SHP77 treated with DMSO at 0.1 percent for 48 hours (cell line): Measurements from ENCODE around the gene C19orf73.
A peak's percentile ranks its signal among the peaks of the same experiment; 100 is the strongest.
"Not testable (repeated sequence)": the region's sequence is repeated elsewhere in the genome, so short reads cannot be mapped to it uniquely, and the experiment has no call there.

Experiments
- DNase-seq: peaks from one replicate; lab custom pipeline; 2025; lab: John Stamatoyannopoulos, UW

Gene C19orf73

DNA sequence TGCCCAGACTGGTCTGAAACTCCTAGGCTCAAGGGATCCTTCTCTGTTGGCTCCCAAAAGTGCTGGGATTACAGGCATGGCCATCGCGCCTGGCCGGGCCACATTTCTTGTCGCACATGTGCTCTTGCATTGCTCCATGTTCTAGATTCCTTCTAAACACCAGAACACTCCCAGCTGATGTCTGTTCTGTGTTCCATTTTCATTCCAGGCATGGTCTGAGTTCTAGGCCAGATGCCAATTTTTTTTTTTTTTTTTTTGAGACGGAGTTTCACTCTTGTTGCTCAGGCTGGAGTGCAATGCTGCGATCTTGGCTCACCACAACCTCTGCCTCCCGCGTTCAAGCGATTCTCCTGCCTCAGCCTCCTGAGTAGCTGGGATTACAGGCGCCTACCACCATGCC is 2.9 kb upstream of the C19orf73 start:
- not testable (repeated sequence) for DNase-seq

GRCh38 chr19:49120868-49121267 is 1.9 kb upstream of the C19orf73 start:
- no peak for DNase-seq

- DNase-seq, result no peak
Observed at GRCh38 chr19:49120325-49120683, 1.4 kb upstream of the C19orf73 start.

GRCh38 chr19:49119411-49120324 is 725 bp upstream of the C19orf73 start, which contains the start of gene PPFIA3:
PPFIA3 (plus strand) TSS chr19:49119544; CDS start chr19:49127874, 8,330 bp downstream.
- DNase-seq, result no peak

- no peak for DNase-seq
Observed at GRCh38 chr19:49117677-49118564, 1.0 kb downstream of the C19orf73 start.

- no peak for DNase-seq
Observed at GRCh38 chr19:49116544-49116943, 2.4 kb downstream of the C19orf73 start.

GRCh38 chr19:49114630-49115363 is 4.1 kb downstream of the C19orf73 start:
- no peak for DNase-seq

DNA sequence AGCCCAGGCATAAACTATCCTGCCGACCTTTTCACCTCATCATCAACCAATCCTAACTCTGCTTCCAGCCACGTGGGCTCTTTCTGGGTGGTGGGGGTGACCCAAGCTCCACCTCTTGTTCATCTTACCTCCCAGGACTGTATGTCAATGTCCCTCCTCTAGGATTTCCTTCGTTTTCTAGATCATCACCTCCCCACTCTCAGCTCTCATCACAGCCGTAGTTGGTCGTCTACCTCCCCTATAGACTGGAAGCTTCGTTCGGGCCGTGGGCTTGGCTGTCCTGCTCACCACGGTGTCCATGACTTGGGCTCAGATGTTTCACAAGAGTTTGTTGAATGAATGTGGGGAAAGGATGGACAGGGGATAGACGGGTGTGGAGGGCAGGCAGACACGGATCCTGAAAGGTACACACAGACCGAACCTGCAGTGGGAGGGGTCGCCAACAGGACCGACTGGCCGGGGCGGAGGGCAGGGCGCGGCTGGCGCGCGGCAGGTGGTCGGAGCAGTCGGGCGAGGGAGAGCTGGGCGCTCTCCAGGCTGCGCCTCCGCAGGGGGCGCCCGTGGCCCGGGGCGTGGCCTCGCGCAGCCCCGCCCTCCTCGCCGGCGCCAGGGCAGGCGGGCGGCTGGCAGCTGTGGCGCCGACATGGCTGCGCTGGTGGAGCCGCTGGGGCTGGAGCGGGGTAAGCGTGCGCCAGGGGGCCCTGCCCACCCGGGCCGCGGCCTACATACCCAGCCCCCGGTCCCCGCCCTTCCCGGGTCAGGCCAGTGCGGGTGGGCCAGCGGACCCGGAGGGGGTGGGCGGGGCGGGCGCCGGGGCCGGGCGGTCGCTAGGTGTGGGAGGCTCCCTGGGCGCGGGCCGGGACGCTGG is 4.9 kb downstream of the C19orf73 start, which contains the start of gene LIN7B:
LIN7B (plus strand) TSS at position 609 of the 868 bp plus-strand sequence; CDS start at position 644, 35 bp downstream.
- DNase-seq, result peak; percentile 41

DNA sequence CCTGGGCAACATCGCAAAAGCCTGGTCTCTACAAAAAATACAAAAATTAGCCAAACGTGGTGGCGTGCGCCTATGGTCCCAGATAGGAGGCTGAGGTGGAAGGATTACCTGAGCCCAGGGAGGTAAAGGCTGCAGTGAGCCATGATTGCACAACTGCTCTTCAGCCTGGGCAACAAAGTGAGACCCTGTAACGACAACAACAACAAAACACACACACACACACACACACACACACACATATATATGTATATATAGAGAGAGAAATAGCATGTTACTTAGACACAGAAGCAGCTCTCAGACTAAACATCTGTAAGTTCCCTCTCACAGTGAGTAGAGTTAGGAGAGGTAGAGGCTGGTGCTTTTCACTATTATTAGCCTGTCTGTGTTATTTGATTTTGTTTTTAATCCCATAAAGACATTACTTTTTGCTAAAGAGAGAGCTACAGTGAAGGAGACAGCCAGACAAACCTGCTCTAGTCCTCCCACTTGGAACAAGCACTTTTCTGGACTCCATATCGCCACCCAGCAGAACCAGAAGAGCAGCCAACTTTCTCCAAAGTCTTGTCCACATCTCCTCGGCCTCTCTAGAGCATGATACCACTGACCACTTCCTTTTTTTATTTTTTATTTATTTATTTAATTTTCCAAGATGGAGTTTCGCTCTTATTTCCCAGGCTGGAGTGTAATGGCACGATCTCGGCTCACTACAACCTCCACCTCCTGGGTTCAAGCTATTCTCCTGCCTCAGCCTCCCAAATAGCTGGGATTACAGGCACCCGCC is 7.5 kb downstream of the C19orf73 start:
- DNase-seq, result no peak

- no peak for DNase-seq
Observed at GRCh38 chr19:49110567-49110966, 8.4 kb downstream of the C19orf73 start.

DNA sequence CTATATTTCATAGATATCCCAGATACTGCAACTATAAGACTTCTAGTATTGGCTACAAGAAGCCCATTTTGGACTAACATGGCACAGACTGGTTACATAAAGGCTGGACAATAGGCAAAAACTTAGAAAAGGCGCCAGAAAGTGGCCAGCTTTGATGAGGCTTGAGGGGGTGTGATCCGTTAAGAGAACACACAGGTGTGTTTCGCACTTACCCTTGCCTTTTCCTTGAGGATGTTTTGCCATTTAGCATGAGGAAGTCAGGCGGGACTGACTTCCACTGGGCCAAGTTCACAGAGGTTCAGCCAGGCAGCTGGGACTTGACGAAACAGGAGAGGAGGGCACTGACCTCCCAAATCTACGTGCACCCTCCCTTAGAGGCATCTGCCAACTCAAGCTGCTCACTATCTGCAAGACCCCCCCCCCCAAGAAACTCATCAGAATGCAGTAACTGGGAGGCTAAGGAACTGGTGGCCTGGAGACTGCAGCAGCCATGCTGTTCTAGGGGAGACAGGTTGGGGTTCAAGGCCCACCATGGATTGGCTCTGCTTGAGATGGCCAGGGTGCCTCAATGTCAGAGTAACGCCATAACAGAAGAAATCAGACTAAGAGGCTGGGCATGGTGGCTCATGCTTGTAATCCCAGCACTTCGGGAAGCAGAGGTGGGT is 9.2 kb downstream of the C19orf73 start:
- DNase-seq, result no peak

- no peak for DNase-seq
Observed at GRCh38 chr19:49109051-49109450, 9.9 kb downstream of the C19orf73 start.

- DNase-seq, result no peak
Observed at GRCh38 chr19:49107625-49108459, 11.1 kb downstream of the C19orf73 start.

- DNase-seq, result peak; percentile 5
Observed at GRCh38 chr19:49106648-49107135, 12.3 kb downstream of the C19orf73 start.

DNA sequence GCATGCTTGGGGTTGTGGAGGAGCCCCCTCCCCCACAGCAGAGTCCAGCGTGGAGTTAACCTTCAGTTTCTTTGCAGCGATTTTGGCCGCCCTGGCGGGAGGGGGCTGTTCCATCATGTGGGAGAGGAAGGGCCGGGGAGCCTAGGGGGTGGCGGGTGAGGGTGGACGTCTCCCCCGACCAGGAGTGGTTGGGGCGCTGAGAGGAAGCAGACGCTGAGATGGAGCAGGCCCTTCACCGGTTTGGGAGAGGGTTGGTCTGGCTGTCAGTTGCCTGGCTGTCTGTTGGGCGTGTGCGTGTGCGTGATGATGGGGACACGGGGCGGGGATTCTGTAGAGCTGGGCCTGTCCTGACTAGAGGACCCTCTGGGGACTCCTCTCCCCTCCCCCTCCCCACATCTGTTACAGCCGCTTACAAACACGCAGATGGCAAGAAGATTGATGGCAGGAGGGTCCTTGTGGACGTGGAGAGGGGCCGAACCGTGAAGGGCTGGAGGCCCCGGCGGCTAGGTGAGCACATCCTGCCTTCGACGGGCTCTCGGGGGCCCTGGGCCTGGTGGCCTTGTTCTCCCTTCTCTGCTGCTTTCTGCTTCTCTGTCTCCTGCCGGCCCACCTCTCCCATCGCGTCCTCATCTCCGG is 14.6 kb downstream of the C19orf73 start:
- no peak for DNase-seq

GRCh38 chr19:49103331-49104085 is 15.4 kb downstream of the C19orf73 start:
- DNase-seq, result no peak

- no peak for DNase-seq
Observed at GRCh38 chr19:49102303-49102702, 16.6 kb downstream of the C19orf73 start.
